Activated CD8-positive, alpha-beta memory T cell treated with anti-CD3 and anti-CD28 coated beads, Interleukin-2, amount 50 U/mL, for 4 hours (primary cell): ENCODE results near the gene SMAD5.

Experiments used
- DNase-seq: peaks from one replicate; pipeline ENCODE4 v3.0.0-alpha.2; 2020

Gene SMAD5

GRCh38 chr5:136157514-136157913 is 24.9 kb downstream of the SMAD5 start:
- no peak for DNase-seq

GRCh38 chr5:136159457-136159856 is 26.8 kb downstream of the SMAD5 start:
- no peak for DNase-seq

- no peak for DNase-seq
Observed at GRCh38 chr5:136162008-136162407, 29.4 kb downstream of the SMAD5 start.

GRCh38 chr5:136164226-136164625 is 31.6 kb downstream of the SMAD5 start:
- DNase-seq = no peak

GRCh38 chr5:136166909-136167308 is 34.3 kb downstream of the SMAD5 start:
- DNase-seq = no peak

GRCh38 chr5:136169218-136169617 is 36.6 kb downstream of the SMAD5 start:
- no peak for DNase-seq

GRCh38 chr5:136174021-136174659 is 41.5 kb downstream of the SMAD5 start:
- DNase-seq = no peak

GRCh38 chr5:136182618-136183017 is 50.0 kb downstream of the SMAD5 start:
- DNase-seq = no peak

- DNase-seq = no peak
Observed at GRCh38 chr5:136185974-136186665, 53.5 kb downstream of the SMAD5 start.

- DNase-seq = no peak
Observed at GRCh38 chr5:136186796-136187195, 54.2 kb downstream of the SMAD5 start.

- DNase-seq = no peak
Observed at GRCh38 chr5:136188859-136189258, 56.2 kb downstream of the SMAD5 start.

GRCh38 chr5:136190091-136190720 is 57.6 kb downstream of the SMAD5 start:
- DNase-seq = no peak

- no peak for DNase-seq
Observed at GRCh38 chr5:136190904-136191303, 58.3 kb downstream of the SMAD5 start.

GRCh38 chr5:136191304-136192014 is 58.8 kb downstream of the SMAD5 start:
- no peak for DNase-seq

GRCh38 chr5:136192015-136192525 is 59.4 kb downstream of the SMAD5 start:
- DNase-seq = no peak

- DNase-seq = no peak
Observed at GRCh38 chr5:136192526-136193321, 60.1 kb downstream of the SMAD5 start, which contains the start of gene SMIM32. SMIM32 (minus strand) TSS chr5:136193162; CDS start chr5:136192524, 638 bp downstream.

GRCh38 chr5:136193322-136193935 is 60.8 kb downstream of the SMAD5 start:
- no peak for DNase-seq

- no peak for DNase-seq
Observed at GRCh38 chr5:136194576-136194975, 61.9 kb downstream of the SMAD5 start.

- DNase-seq = no peak
Observed at GRCh38 chr5:136195971-136196820, 63.6 kb downstream of the SMAD5 start.

GRCh38 chr5:136197462-136198142 is 65.0 kb downstream of the SMAD5 start:
- no peak for DNase-seq
